HEK293 (cell line): ENCODE results near the gene MVB12B.

Experiments
- CTCF ChIP-seq: fragments of 450-650 bp; formaldehyde crosslinking; IDR thresholded peaks from 2 replicates; pipeline ENCODE4 v1.5.1; 2016; ENCODE audit warnings: missing biosample characterization, missing genetic modification characterization
- KLF1 ChIP-seq: fragments of 450-650 bp; formaldehyde crosslinking; IDR thresholded peaks from 2 replicates; pipeline ENCODE4 v1.5.1; 2016; ENCODE audit warnings: missing biosample characterization, missing genetic modification characterization
- PRDM1 ChIP-seq: fragments of 450-650 bp; formaldehyde crosslinking; IDR thresholded peaks from 2 replicates; pipeline ENCODE4; 2016; ENCODE audit warnings: missing biosample characterization, missing genetic modification characterization
- REST ChIP-seq: fragments of 450-650 bp; formaldehyde crosslinking; IDR thresholded peaks from 2 replicates; pipeline ENCODE4 v1.5.1; 2016; ENCODE audit warnings: missing biosample characterization, missing genetic modification characterization
- YY1 ChIP-seq: fragments of 450-650 bp; formaldehyde crosslinking; IDR thresholded peaks from 2 replicates; pipeline ENCODE4 v1.5.1; 2018; ENCODE audit warnings: missing biosample characterization, missing genetic modification characterization
- ZEB2 ChIP-seq: fragments of 450-650 bp; formaldehyde crosslinking; IDR thresholded peaks from 2 replicates; pipeline ENCODE4 v1.5.1; 2016; ENCODE audit warnings: missing biosample characterization, missing genetic modification characterization
- ZFP3 ChIP-seq: fragments of 450-650 bp; formaldehyde crosslinking; IDR thresholded peaks from 2 replicates; pipeline ENCODE4 v1.5.1; 2016; ENCODE audit warnings: low read depth, missing biosample characterization, missing genetic modification characterization
- ZNF121 ChIP-seq: fragments of 450-650 bp; formaldehyde crosslinking; IDR thresholded peaks from 2 replicates; pipeline ENCODE4 v1.5.1; 2016; ENCODE audit warnings: missing biosample characterization, missing genetic modification characterization
- ZNF138 ChIP-seq: fragments of 450-650 bp; formaldehyde crosslinking; IDR thresholded peaks from 2 replicates; pipeline ENCODE4 v1.5.1; 2016; ENCODE audit warnings: missing biosample characterization, missing genetic modification characterization, borderline replicate concordance
- ZNF175 ChIP-seq: fragments of 450-650 bp; formaldehyde crosslinking; IDR thresholded peaks from 2 replicates; pipeline ENCODE4 v1.5.1; 2016; ENCODE audit warnings: missing biosample characterization, missing genetic modification characterization
- ZNF473 ChIP-seq: fragments of 450-650 bp; formaldehyde crosslinking; IDR thresholded peaks from 2 replicates; pipeline ENCODE4 v1.5.1; 2017; ENCODE audit warnings: missing biosample characterization, missing genetic modification characterization
- ZNF544 ChIP-seq: fragments of 450-650 bp; formaldehyde crosslinking; IDR thresholded peaks from 2 replicates; pipeline ENCODE4 v1.5.0; 2017; ENCODE audit warnings: missing biosample characterization, missing genetic modification characterization
- ZNF747 ChIP-seq: fragments of 450-650 bp; formaldehyde crosslinking; IDR thresholded peaks from 2 replicates; pipeline ENCODE4 v1.5.1; 2016; ENCODE audit warnings: missing biosample characterization, missing genetic modification characterization

GRCh38 chr9:126501383-126502331 is 175.0 kb downstream of the MVB12B start:
- TF ChIP-seq ZNF138 (tag by site-specific recombination), result no peak
- TF ChIP-seq CTCF (tag by site-specific recombination), result no peak
- TF ChIP-seq ZEB2, result no peak
- no peak for TF ChIP-seq ZNF747 (tag by site-specific recombination)
- TF ChIP-seq PRDM1 (tag by site-specific recombination), result no peak
- no peak for TF ChIP-seq ZNF473 (tag by site-specific recombination)
- TF ChIP-seq ZFP3 (tag by site-specific recombination), result no peak
- no peak for TF ChIP-seq YY1 (tag by site-specific recombination)
- TF ChIP-seq ZNF544, result no peak
- no peak for TF ChIP-seq KLF1
- TF ChIP-seq ZNF175, result no peak
- no peak for TF ChIP-seq ZNF121 (tag by site-specific recombination)
- TF ChIP-seq REST (tag by site-specific recombination), result no peak
